ENCODE results near the gene MTFR1L. TPM values are rescaled to one million over a fixed set of nuclear protein-coding genes. Genes with fewer than 3 reads are reported as not detected.

The MTFR1L gene
- total and polyA plus RNA-seq, 9 of the 15 experiments (the other 6 are each of a cell fraction or from before 2014, with no cell fraction given) = 41.4 to 98.5 (median 53.7) TPM

GRCh38 chr1:25811384-25812082 lies 8.2 kb upstream of the MTFR1L start:
- CTCF ChIA-PET (ENCODE audit: low intra/inter-chr PET ratio) = interaction anchor here (1.7 kb wide), 1 partner anchor 202 kb away, joined by 14 read pairs; no protein-coding TSS in a partner anchor
- in situ Hi-C loops (cut with MboI) (loop anchor here (10.0 kb wide), 1 partner anchor 407 kb away; no protein-coding TSS in a partner anchor), intact Hi-C loops (cut with micrococcal nuclease) (loop anchor here (2.0 kb wide), 1 partner anchor 203 kb away; no protein-coding TSS in a partner anchor)
- peaks cover 2 to 57% of the 10 kb centered on the region in 2 experiments; a peak in 3 of 5 replicates for H3K4me1 ChIP-seq (replicated peaks in 1 of 2; ENCODE audit: control insufficient read depth in 2 of 2, insufficient read depth in 2 of 2, low read length in 2 of 2)
- FAIRE-seq = no peak
- whole genome bisulfite sequencing (ENCODE audit: insufficient coverage, low coverage, missing lambda C conversion rate) = 44% methylated on average over 13 of the region's 13 CpGs
- no peaks in the 10 kb centered on the region for H3K79me2 ChIP-seq (ENCODE audit: control insufficient read depth, insufficient read depth, low read length)
- peaks cover 4% of the 10 kb centered on the region; the same call in 1 of the 3 replicates for H3K36me3 ChIP-seq (ENCODE audit: control insufficient read depth, insufficient read depth, low read length)
- DNase-seq (ENCODE audit: extremely low read depth in 1 of 4, low spot score in 3 of 4) = no peak
- H3K27me3 ChIP-seq (ENCODE audit: control insufficient read depth in 2 of 2, insufficient read depth in 2 of 2, low read length in 2 of 2) = no peaks in the 10 kb centered on the region
- H3K9me3 ChIP-seq (replicated peaks; ENCODE audit: control insufficient read depth, insufficient read depth, low read depth, low read length) = no peaks in the 10 kb centered on the region
- H3K4me2 ChIP-seq (ENCODE audit: insufficient read depth, low read length) = no peak overlapping the region
- no peaks in the 10 kb centered on the region for H3K9me1 ChIP-seq (ENCODE audit: control insufficient read depth, insufficient read depth, low read length)
- no peak overlapping the region for H3K27ac ChIP-seq (ENCODE audit: extremely low read depth, low read depth, low read length)
- peaks cover 4% of the 10 kb centered on the region; the same call in 1 of the 2 replicates for H4K20me1 ChIP-seq (replicated peaks; ENCODE audit: control insufficient read depth, insufficient read depth, low read length)
- BruUV-seq (replicated peaks) = no TSS peak
- H2AFZ ChIP-seq (ENCODE audit: low read depth, low read length) = no peak overlapping the region
- no peak overlapping the region for H3K4me3 ChIP-seq
- no peak for ATAC-seq
- TF ChIP-seq CREM (IDR thresholded peaks at IDR 0.05; ENCODE audit: low read depth) (no peak), STAG1 (CRISPR knock-in tag; IDR thresholded peaks at IDR 0.05; ENCODE audit: borderline replicate concordance) (0 out of 2 replicates have a peak, but pooled peaks have one; percentile 7), POLR2G (IDR thresholded peaks at IDR 0.05; ENCODE audit: low read depth, low read length) (peak; percentile 55; the same call in 1 of the 2 replicates), RBFOX2 (IDR thresholded peaks at IDR 0.05; ENCODE audit: low read depth, low read length) (peak; percentile 7; the same call in 1 of the 2 replicates)
- POLR2A ChIA-PET = interaction anchor here (0.6 to 1.6 kb wide), 5 partner anchors 13 to 912 kb away, joined by 3 to 4 read pairs (median 3); no protein-coding TSS in a partner anchor
- H3K9ac ChIP-seq (ENCODE audit: insufficient read depth in 1 of 2, low read depth in 2 of 2, low read length in 2 of 2) = peak overlapping the region in 1 of 2 experiments; percentile 57; a peak in 2 of 4 replicates
